Heart left ventricle (tissue), 16 donors: ENCODE data around the gene LYSMD1. TPM values are rescaled to one million over a fixed set of nuclear protein-coding genes. Genes with fewer than 3 reads are reported as not detected.

ENCODE experiments used
- ATAC-seq, 4 donors: fragments of 200-7000 bp; cut with Tn5 transposase; one replicate each; pipeline ENCODE4 v1.9.1; 2020 to 2022; ENCODE audit warnings: moderate library complexity in 4 of 4, mild to moderate bottlenecking in 3 of 4, moderate number of reproducible peaks in 1 of 4
- DNase-seq, 5 donors: peaks; one replicate each; pipeline ENCODE4 v3.0.0-alpha.2; 2020
- H3K27ac ChIP-seq, 12 donors: fragments of 200-600 bp; sonication (generic) in 4 of 12; one replicate each; pipeline versions ENCODE4 v1.5.0 to v1.8.0; 2016 to 2022; ENCODE audit warnings: mild to moderate bottlenecking in 2 of 12
- H3K27me3 ChIP-seq, 9 donors: fragments of 200-600 bp; sonication (generic) in 2 of 9; one replicate each; pipeline versions ENCODE4 v1.5.1 to v1.8.0; 2016 to 2022; ENCODE audit warnings: mild to moderate bottlenecking in 3 of 9
- H3K36me3 ChIP-seq, 9 donors: fragments of 200-600 bp; sonication (generic) in 2 of 9; one replicate each; pipeline versions ENCODE4 v1.5.0 to v1.8.0; 2018 to 2022; ENCODE audit warnings: mild to moderate bottlenecking in 2 of 9
- H3K4me1 ChIP-seq, 12 donors: fragments of 200-600 bp; sonication (generic) in 4 of 12; one replicate each; pipeline versions ENCODE4 v1.5.0 to v1.8.0; 2016 to 2022; ENCODE audit warnings: mild to moderate bottlenecking in 3 of 12
- H3K4me3 ChIP-seq, 12 donors: fragments of 200-600 bp; sonication (generic) in 4 of 12; one replicate each; pipeline versions ENCODE4 v1.5.0 to v1.8.0; 2017 to 2022; ENCODE audit warnings: mild to moderate bottlenecking in 9 of 12, moderate library complexity in 4 of 12
- H3K9me3 ChIP-seq, 12 donors: fragments of 200-600 bp; sonication (generic) in 4 of 12; one replicate each; pipeline versions ENCODE4 v1.5.0 to v1.8.0; 2016 to 2022; ENCODE audit warnings: mild to moderate bottlenecking in 1 of 12
- CTCF ChIP-seq, 12 donors: fragments of 200-600 bp; sonication (generic) in 4 of 12; IDR thresholded peaks; one replicate each; pipeline versions ENCODE4 v1.5.0 to v1.8.0; 2018 to 2022; ENCODE audit warnings: antibody characterized with exemption in 12 of 12, mild to moderate bottlenecking in 5 of 12
- POLR2A ChIP-seq, 2 donors: fragments of 450-650 bp; IDR thresholded peaks; one replicate each; pipeline ENCODE4 v1.6.1; 2017; ENCODE audit warnings: antibody characterized with exemption in 2 of 2, mild to moderate bottlenecking in 2 of 2, moderate library complexity in 2 of 2
- WGBS, 4 donors: extraction: QIAGEN DNeasy Blood & Tissue Kit in 2 of 4; methylation state at CpG; one replicate each; pipeline versions ENCODE4 v1.1.5 to v1.1.7; 2013 to 2018; 5-methylcytosine and 5-hydroxymethylcytosine counted together
- intact Hi-C, 10 donors: fragments of 100-400 bp; cut with DNase I; formaldehyde crosslinking; loops; one replicate each; pipeline versions ENCODE4 v1.11.1 to v1.14.2; 2022
- polyA plus RNA-seq, 2 donors: library from polyadenylated mRNA; stranded (reverse); fragments of 200-250 nt; gene quantifications; one replicate each; pipeline ENCODE4 v1.2.3, GENCODE V29; 2013
- total RNA-seq, 9 donors: library from RNA; depleted of rRNA in 2 of 9; stranded (reverse); fragments of >200 nt in 2 of 9; fragmentation: NEBNext Ultra II Directional in 3 of 9; extraction: Animal tissue kit (Norgen Biotek cat#: 25700) in 3 of 9; gene quantifications; one replicate each; pipeline versions ENCODE4 v1.1.0 to v1.2.4, GENCODE V29; 2016 to 2023
- donor health status: ischemic (EF 13 %, LVEDD 7.1; RV severe dilation, severe dysfunction).
- donor health status: healthy with polysubstance abuse.
- donor health status: DM: no; HTN: yes; CAD: no.
- donor health status: DM: no; HTN: no; CAD: no.
- donor health status: ischemic (EF 25% LVEDD 6.9; RV normal size, moderate dysfunction).
- donor health status: ischemic (EF 25% LVEDD 5.7; RV mildly dilated, moderate dysfunction).
- donor health status: healthy.
- donor health status: DM: yes; HTN: yes; CAD: no.
- donor health status: ischemic (EF 35%, LVEDD 5.7; RV mildly dilated, moderate dysfunction).
- donor health status: nonischemic (EF 11% LVEDD 7.7; RV severe dilation, severe dysfunction).
- donor health status: DM: yes; HTN: yes; CAD: no.
- donor health status: PGD.
- donor health status: ischemic (EF 29% LVEDD 5.4; RV normal size, mild dysfunction).
- donor health status: nonischemic (EF 23%, LVEDD 6.1; RV moderate dilation, normal function).

Gene LYSMD1
- total and polyA plus RNA-seq, 11 donors, result 6.8 to 26.8 (median 13.0) TPM

DNA sequence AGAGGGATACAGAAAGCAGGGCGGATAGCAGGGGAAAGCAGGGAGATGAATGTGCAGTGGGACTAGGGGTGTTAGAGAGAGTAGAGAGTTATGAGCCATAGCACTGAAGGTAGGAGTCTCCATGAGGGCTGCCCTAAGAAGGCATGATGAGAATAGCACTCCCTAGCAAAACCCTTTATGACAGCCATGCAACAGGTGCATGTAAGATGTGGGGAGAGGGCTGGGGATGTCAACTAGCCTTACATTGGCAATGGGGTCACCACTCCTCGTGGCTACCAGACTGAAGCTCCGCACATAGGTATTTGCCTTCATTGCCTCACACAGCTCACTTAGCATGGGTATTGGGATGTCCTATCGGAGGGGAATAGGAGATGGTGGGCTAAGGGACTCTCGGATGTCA is 5.5 kb upstream of the LYSMD1 start:
- DNase-seq, result no peak
- 89 to 94% (median 93%) methylated on average over 5 of the region's 5 CpGs for WGBS, 4 donors
- H3K27ac ChIP-seq, result no peak overlapping the region
- intact Hi-C loops, result no loop called here
- peaks cover 0 to 89% (median 56%) of the 10 kb centered on the region in 9 donors for H3K36me3 ChIP-seq
- no peak for ATAC-seq
- H3K4me3 ChIP-seq, result no peak overlapping the region
- H3K9me3 ChIP-seq, result no peaks in the 10 kb centered on the region
- TF ChIP-seq POLR2A (IDR thresholded peaks at IDR 0.05), result no peak
- TF ChIP-seq CTCF (IDR thresholded peaks at IDR 0.05), result no peak
- peaks cover 0 to 23% (median 11%) of the 10 kb centered on the region in 12 donors for H3K4me1 ChIP-seq
- H3K27me3 ChIP-seq, result no peaks in the 10 kb centered on the region

GRCh38 chr1:151167116-151167515 is 1.4 kb upstream of the LYSMD1 start:
- ATAC-seq (no peak), DNase-seq (no peak)
- no peak for TF ChIP-seq CTCF (IDR thresholded peaks at IDR 0.05)
- no peak for TF ChIP-seq POLR2A (IDR thresholded peaks at IDR 0.05)
- H3K36me3 ChIP-seq, result peaks cover 0 to 67% (median 36%) of the 10 kb centered on the region in 9 donors
- 86 to 88% (median 87%) methylated on average over 6 of the region's 6 CpGs for WGBS, 4 donors
- peaks cover 4 to 34% (median 22%) of the 10 kb centered on the region in 12 donors for H3K4me1 ChIP-seq
- H3K9me3 ChIP-seq, result no peaks in the 10 kb centered on the region
- peak overlapping the region in 9 of 12 donors; percentile 72 to 91 (median 81) for H3K4me3 ChIP-seq
- intact Hi-C loops, result no loop called here
- H3K27me3 ChIP-seq, result no peaks in the 10 kb centered on the region
- no peak overlapping the region for H3K27ac ChIP-seq

DNA sequence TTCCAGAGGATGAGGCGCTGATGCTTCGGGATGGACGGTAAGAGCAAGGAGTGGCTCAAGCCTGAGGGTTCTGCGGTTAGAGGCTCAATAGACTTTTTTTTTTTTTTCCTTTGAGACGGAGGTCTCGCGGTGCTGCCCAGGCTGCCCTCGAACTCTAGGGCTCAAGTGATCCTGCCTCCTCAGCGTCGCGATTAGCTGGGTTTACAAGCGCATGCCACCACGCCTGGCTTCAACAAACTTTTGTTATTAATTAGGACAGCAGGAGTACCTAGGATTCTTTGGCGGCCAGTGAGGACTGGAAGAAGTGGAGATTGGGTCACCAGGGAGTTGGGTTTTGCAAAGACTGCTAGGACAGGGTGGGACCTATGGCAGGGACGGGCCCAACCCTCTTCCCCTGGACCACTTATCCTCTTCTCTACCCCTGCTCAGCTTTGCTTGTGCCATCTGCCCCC is 829 bp upstream of the LYSMD1 start:
- DNase-seq (no peak), ATAC-seq (peak in 1 of 4 donors; percentile 2)
- Histone ChIP-seq H3K9me3 (no peaks in the 10 kb centered on the region), H3K36me3 (peaks cover 0 to 67% (median 41%) of the 10 kb centered on the region in 9 donors), H3K4me3 (peak overlapping the region; percentile 58 to 91 (median 82)), H3K27me3 (no peaks in the 10 kb centered on the region), H3K27ac (peak overlapping the region in 11 of 12 donors; percentile 76 to 96 (median 92)), H3K4me1 (peaks cover 4 to 36% (median 22%) of the 10 kb centered on the region in 12 donors)
- WGBS, 4 donors, result 3 to 5% (median 4%) methylated on average over 15 of the region's 15 CpGs
- intact Hi-C loops, result no loop called here
- TF ChIP-seq CTCF (IDR thresholded peaks at IDR 0.05) (no peak), POLR2A (IDR thresholded peaks at IDR 0.05) (no peak)

- Histone ChIP-seq H3K27me3 (no peaks in the 10 kb centered on the region), H3K4me1 (peaks cover 4 to 47% (median 27%) of the 10 kb centered on the region in 12 donors), H3K9me3 (no peaks in the 10 kb centered on the region), H3K4me3 (peak overlapping the region; percentile 58 to 91 (median 82)), H3K36me3 (peaks cover 0 to 66% (median 48%) of the 10 kb centered on the region in 9 donors), H3K27ac (peak overlapping the region; percentile 73 to 96 (median 93))
- WGBS, 4 donors, result 1 to 8% (median 4%) methylated on average over 15 of the region's 15 CpGs
- TF ChIP-seq CTCF (IDR thresholded peaks at IDR 0.05) (no peak), POLR2A (IDR thresholded peaks at IDR 0.05) (no peak)
- DNase-seq, result peak in 4 of 5 donors; percentile 58 to 71 (median 63)
- intact Hi-C loops, result loop anchor here in 1 of 10 donors (2.0 kb wide), 1 partner anchor 19 kb away; the partner anchor contains the start of gene SEMA6C
- ATAC-seq, result peak; percentile 52 to 69 (median 61)
These were observed 393 bp downstream of the LYSMD1 start for GRCh38 chr1:151165281-151165737.
